Renal cortical epithelial cell (primary cell): Measurements from ENCODE around the gene RERE. TPM values are rescaled to one million over a fixed set of nuclear protein-coding genes. Genes with fewer than 3 reads are reported as not detected.

Experiments used
- DNase-seq: peaks from one replicate; pipeline ENCODE4 v3.0.0-alpha.2; 2011; ENCODE audit warnings: low read depth
- total RNA-seq: library from RNA; depleted of rRNA; stranded (reverse); fragments of >200 nt; gene quantifications from 2 replicates; pipeline ENCODE4 v1.2.3, GENCODE V29; 2014

RERE gene
- total RNA-seq, 1 donor from 2014 or later, result 57.8 TPM

DNA sequence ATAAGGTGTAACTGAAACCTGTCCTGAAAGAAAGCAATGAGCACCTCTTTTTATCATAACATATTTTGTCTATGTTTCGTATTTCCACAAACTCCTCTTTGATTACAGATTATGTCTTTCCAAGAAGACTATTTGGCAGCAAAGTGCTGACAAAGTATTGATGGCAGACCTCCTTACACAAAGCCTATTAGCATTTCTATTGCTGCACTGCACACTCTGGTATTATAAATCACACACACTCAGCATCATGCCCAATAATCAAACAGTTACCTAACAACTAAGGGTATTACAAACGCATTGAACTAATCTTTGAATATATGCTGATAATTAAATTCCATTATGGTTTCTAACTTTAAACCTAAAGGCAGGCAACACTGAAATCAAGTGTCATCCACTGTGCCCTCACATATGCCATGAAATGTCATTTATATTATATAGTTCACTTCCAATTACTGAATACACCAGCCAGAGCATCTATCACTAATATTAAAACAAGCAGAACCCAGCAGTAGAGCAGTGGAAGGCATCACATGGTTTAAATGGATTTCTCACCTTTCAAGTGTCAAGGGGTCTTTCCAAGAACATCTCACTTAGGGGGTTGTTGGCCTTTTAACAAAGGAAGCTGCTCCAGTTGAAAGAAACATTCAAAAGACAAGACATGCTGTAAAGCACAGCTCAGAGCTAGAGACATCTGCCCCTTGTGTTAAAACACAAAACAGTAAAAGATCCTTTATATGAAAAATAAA lies 239.1 kb downstream of the RERE start:
- no peak for DNase-seq

DNA sequence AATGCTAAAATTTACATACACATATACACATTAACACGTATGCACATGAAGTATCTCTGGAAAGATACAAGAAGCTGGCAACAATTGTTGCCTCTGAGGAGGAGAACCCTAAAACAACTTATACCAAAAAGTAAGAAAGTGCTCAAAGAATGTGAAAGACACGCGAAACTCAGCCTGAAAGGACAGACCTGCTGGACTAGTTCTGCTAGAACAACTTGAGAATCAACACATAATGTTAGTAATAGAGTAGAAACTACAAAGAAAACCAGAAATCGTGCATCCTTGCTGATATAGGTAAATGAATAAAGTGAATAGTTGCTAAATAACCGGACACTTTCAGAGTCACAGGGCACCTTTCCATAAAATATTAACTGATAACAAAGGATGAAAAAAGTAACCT lies 242.5 kb downstream of the RERE start:
- DNase-seq, result no peak

DNA sequence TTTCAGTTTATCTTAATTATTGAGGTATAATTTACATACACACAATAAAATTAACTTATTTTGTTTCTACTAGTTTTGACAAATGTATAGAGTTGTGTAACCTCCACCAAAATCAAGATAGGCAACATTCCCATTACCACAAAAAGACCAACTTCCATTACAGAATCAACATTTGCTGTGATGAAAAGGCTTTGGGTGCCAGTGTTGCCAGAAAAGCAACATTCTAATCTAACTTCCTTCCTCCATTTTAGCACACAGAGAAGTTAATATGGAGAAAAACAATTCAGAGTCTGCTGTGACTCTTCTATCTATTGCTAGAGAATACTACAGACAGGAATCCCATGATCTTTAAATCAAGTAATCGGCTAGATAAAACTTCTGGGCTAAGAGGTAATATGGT lies 245.3 kb downstream of the RERE start:
- no peak for DNase-seq

DNA sequence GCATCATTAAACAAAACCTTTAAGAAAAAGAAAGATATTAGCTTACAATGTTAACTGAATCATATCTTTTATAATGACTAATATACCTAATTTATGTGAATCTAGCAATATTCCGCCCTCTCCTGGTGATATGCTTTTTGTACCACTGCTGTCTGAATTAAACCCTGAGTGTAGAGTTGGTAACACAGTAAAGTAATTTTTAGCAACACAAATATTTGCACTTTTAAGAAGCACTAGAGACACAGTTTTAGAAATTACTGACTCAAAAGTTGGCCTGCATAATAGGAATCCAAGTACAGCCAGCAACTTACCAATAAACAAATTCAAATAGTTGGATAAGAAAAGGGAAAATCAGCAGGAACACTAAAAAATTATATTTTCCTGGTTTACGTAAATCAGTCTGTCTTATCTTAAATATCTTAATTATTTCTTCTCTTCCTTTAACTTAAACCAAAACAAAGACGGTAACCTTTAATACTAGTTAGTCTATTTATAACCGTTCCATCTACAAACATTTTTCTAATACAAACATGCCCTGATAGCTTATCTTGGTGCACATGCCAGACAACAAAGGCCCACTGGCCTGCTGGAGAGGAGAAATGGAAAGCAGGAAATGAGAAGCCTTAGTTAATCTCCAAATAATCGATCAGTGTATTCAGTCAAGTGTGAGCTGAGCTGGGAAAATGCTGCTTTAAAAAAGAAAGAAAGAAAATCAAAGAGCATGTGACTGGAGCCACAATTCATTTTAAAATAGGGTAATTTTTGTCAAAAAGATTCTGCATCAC lies 246.0 kb downstream of the RERE start:
- peak; percentile 29 for DNase-seq

DNA sequence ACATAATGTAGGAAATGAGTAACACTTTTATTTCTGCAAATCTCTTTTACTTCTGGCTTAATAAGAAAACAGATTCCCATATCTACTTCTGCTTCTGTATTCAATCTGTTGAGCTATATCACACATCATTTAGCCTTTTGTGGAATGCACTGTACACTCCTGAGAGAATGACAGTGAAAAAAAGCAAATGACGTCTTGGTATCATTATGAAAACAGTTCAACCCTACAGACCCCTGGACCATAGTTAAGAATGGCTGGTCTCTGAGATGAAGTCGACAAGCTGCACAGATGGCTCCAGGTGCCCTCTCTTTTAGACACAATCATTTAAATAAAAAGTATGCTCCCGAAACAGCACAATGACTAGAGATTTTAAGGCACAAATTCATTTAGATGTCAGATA lies 247.0 kb downstream of the RERE start:
- no peak for DNase-seq

DNA sequence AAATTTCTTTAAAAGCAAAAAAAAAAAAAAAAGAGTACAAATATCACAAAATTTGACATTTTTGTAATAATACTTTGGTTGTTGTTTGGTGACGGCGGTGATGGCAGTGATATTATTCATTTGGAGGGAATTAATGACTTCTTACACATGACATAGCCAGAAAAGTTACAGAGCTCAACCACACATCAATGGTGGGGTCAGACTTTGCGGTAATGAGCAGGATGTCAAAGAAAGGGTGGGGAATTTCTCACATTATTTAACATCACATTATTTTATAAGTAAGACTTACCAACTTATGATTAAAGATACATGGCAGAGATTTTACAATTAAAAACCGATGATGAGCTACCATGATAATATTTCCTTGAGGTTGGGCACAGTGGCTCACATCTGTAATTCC lies 248.2 kb downstream of the RERE start:
- DNase-seq, result no peak

DNA sequence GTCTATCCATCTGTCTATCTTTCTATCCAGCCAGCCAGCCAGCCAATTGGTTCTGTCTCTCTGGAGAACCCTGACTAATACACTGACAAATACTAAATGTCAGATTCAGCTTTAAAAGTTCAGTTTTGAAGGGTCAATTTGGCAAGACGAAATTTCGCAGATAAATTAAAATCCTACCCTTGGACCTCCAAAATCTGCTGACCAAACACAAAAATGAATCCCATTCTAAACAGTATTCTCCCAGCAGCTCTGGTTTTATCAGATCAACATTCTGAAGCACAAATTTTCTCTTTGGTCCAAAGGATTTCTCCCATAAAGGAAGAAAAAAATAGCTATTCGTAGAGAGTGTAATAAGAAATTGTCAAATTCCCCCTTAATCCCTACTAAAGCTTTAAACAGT lies 248.6 kb downstream of the RERE start:
- DNase-seq, result no peak

DNA sequence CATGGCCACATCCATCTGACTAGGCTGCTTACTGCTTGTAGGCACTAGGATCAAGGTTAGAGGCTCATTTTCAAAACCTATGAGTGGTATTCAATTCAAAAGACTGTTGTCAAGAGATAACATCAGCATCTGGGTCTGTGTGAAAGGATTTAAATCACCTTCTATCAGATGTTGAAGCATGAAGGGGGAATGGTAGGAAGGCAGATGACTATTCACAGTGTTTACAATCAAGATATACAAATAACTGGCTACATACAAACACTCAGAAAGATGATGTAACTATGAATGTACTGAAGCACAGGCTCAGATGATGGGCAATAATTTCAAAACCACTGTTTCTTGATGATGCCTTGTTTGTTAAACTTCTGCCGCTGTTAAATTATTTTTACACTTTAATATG lies 250.3 kb downstream of the RERE start:
- DNase-seq, result no peak

DNA sequence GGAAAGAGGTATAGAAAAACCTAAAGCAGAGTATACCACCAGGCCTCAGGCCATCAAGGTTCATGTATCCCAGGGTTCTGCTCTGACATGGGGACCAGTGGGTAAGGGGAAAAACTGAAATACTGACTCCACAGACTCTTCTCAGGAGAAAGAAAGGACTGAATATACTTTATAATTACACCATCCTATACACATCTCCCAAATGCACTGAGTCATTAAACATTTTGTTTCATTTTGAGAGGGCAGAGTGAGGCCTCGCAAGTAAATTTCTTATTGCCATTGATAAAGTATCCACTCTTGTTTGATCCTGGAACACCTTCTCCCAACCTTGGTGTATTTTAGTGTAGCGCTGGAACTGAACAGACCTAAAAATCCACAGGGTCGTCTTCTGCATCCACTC lies 251.6 kb downstream of the RERE start:
- no peak for DNase-seq

DNA sequence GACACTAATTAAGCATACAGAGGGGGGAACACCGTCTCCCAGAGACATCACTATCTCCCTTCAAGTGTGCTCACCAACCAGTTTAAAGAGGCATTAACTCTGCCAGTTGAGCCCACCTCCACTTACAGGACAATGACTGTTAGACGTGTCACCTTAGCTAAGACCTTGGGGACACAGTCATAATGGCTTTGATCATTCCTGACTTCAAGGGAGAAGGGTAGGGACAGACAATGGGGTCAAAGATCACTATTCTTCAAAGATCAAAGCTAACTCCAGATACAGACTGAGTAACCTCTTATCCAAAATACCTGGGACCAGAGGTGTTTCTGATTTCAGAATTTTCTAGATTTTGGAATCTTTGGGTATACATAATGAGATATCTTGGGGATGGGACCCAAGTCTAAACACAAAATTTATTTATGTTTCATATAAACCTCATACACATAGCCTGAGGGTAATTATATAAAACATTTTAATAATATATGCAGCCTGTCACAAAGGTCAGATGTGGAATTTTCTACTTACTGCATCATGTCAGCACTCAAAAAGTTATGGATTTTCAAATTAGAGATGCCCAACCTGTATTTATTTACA lies 253.4 kb downstream of the RERE start:
- no peak for DNase-seq

DNA sequence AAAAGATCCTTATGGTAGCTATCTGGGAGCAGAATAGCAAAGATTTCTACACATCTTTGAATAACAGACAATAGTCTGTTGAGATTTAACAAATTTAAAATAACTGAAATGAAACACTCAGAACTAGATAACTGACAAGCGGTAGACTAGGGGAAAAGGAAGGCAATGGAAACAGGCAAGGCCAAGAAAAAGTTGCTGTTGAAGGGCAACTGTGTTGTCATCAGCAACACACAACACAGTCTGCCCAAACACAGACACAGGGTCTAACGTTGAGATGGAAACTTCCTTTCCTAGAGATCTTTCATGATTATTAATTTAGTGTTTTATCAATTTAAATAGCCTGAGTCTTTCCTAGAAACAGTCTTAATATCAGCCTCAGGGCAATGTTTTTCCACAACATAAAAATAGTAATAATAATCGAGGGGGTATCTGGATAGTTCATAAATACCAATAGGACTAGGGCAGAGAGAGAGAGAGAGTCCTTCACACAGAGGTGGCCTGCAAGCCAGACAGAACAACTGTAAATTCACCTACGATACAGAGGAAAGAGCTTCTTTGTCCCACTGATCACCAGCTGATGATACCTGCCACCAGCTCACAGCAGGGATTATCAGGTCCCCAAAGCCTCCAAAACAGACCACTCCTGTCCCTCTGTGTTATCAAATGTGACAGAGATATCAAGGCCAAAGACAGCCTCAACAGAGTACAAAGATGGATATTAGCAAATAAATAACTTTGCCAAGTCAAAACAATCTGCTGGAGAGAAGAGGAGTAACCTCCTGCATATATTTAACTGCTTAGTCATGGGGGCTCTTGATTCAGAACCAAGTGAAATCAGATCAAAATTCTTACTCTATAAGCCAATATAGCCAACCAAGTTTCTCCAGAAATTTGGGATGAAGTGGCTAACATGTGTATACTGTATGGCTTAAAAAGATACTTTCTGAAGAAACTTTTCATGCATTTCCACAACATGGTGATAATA lies 254.3 kb downstream of the RERE start:
- DNase-seq, result peak; percentile 69

DNA sequence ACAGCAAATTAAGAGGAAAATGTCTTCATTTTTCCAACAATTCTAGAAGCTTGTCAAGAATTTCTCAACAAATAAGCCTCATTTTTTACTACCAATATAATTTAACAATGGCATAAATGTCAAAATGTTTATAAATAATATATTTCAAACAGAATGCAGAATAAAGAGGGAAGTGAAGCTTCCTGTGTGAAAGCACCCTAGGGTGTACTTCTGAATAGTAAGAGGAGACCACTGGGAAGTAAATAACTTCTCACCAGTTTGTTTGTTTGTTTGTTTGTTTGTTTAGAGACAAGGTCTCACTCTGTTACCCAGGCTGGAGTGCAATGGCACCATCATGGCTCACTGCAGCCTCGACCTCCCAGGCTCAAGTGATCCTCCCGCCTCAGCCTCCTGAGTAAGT lies 255.2 kb downstream of the RERE start:
- no peak for DNase-seq

DNA sequence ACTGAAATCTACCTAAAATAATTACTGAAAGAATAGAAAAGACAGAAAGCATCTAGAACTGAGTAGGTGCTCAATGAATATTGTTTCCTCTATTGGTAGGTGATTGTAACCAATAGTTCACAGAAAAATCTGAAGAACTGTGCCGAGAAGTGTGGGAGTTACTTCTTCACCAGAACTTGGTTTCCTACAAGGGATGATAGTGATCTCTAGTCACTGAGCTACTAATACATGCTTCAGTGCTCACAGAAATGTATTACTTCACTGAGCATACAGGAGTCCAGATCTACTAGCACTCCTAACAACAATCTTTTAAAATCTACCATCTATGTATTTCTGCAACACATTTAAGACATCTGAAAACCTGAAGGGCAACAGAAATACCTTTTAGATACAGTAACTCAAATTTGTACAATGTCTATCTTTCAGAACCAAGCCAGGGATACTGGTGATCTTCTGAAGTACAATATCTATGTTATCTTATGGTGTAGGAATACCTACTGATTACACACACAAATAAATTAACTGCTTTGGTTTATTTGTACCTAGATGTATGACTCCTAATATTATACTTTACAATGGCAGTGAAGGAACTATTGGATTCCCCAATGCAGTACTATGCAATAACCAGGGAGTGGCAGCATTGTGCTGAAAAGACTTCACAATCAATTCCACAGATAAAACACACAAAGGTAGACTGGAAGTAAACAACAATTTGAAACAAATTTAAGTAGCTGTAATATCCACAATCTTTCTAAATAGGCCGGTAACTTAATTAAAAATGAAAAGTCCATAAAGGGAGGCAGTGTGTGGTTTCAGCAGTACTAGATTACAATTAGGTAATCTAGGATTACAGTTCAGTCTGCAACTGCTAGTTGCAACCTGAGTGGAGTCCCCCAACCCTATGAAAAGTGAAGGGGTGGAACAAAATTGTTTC lies 256.6 kb downstream of the RERE start:
- DNase-seq, result peak; percentile 78

DNA sequence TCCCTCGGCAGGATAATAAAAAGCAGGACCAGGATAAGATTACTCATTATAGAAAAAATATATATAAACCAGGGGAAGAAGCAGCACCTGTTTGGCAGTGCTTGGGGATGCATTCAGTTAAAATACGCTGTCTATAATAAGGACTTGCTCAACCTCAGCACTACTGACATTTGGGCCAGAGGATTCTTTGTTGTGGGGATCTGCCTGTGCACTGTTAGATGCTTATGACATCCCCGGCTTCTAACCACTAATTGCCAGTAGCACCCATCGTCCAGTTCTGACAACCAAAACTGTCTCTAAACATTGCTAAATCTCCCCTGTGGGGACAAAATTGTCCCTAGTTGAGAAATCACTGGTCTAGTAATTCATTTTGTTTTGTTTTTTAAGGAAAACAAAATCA lies 257.4 kb downstream of the RERE start:
- DNase-seq, result peak; percentile 24

DNA sequence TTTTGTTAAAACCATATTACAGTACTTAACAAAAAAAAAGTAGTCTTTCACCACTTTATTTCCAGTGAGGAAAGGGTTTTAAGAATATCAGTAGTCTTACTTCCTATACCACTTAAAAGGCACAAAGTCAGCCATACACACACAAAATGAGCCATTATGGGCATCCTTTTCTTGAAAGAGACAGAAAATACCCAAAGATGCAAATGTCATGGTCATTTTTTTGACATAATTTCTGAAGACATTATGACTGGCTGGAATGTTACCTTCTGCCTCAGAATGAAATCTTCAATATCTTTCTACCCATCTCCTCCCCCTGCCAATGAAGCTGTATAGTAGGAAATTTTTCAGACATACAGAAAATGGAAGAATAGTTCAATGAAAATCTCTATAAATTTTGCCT lies 261.9 kb downstream of the RERE start:
- DNase-seq, result no peak

DNA sequence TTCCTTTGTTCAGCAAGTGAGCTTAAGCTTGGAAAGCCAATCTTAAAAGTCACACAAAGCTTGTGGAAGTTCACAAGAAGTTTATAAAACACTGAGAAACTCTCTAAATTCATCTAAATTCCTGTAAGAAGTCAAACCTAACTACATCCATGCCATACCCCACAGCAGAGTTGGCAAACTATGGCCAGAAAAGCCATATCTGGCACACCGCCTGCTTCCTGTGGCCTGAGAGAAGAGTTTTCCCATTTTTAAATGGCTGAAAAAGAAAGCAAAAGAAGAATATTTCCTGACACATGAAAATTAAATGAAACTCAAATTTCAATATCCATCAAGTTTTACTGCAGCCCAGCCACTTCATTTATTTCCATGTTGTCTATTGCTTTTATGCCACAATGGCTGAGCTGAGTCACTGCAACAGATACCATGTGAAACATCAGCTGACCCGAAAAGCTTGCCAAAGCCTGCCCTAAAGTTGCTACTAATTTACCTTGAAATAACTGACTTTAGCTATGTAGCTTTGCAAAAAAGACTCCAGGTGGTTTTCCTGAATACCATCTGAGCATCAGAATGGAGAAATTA lies 262.4 kb downstream of the RERE start:
- peak; percentile 87 for DNase-seq

DNA sequence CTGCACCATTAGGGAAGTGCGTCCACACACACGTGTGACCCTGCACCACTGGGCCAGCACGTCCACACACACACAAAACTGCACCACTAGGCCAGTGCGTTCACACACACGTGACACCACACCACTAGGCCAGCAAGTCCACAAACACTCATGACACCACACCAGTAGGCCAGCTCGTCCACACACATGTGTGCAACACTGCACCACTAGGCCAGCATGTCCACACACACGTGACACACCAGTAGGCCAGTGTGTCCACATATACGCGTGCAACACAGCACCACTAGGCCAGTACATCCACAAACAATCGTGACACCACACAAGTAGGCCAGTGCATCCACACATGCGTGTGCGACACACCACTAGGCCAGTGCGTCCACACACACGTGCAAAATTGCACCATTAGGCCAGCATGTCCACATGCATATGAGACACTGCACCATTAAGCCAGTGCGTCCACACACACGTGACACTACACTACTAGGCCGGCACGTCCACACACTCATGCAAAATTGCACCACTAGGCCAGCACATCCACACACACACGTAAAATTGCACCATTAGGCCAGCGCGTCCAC lies 264.5 kb downstream of the RERE start:
- DNase-seq, result no peak

DNA sequence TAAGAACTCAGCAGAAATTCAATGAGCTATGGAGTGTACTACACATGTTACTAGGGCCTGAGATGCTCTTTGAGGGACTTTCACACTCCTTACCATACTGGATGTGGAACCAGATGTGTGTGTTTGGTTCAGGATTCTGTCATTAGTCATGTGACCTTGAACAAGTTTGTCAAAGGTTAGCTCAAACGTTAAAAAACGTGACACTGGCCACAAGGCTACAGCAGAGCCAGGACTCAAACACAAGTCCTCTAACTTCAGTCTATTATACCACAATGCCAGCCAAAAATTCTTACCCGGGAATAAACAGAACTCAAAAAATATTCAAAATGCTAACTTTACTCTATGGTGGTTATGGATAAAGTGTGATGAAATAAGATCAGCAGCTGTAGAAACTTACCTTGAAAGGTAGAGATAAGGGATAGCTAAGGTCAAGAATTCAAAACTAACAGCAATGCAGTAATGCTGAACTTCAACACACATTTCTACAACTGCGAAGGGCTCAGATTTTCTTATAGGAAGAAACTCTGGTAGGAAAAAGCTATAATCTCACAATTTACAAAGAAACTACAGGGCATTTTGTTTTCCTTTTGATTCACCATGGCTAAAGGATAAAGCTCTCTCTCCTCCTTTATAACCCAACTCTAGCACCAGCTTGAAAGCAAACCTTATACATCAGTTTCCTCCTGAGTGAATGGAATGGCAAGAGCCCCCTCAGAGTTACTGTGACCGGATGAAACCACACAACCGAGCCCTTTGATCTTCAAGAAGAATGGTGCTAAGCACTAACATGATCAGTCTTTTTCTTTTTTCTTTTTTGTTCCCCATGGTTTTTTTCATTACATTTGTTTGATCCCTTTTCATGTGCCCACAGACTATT lies 265.6 kb downstream of the RERE start:
- DNase-seq, result no peak

DNA sequence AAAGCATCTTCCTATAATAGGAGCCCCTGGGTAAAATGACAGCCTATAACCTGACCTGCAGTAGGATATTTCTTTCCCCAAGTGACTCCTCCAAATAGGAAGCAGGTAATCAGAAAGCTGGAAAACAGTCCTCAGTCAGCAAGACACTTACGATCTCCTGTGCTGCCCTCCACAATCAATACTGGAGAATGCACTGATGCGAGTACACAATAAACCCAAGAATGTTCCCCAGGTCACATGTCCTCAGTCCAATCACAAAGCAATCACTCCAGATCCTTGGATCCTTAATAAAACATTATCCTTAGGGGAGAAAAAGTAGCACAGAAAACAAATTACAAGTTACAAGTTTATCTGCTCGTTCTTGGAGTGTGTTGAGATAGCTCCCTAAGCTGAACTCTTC lies 266.4 kb downstream of the RERE start:
- no peak for DNase-seq
